T-helper 1 cell (primary cell): ENCODE measurements around the gene HSFX3.
"Not testable (repeated sequence)": the region's sequence is repeated elsewhere in the genome, so short reads cannot be mapped to it uniquely, and the experiment has no call there.

Experiments used
- DNase-seq, 5 donors: peaks; one replicate each; pipeline ENCODE4 v3.0.0-alpha.2; 2012 to 2020
- total RNA-seq, 4 donors: gene quantifications; one replicate each; lab custom pipeline; 2026; lab: John Stamatoyannopoulos, UW

Gene HSFX3
- total RNA-seq, result 0 to 0.27 (median 0) reads per million in 4 donors

GRCh38 chrX:149549701-149550100 lies at the start of gene HSFX3:
HSFX3 (minus strand) TSS chrX:149549924; CDS start chrX:149549852, 72 bp downstream.
- DNase-seq, result not testable (repeated sequence)

GRCh38 chrX:149598603-149599002 lies 48.9 kb upstream of the HSFX3 start:
- not testable (repeated sequence) for DNase-seq

- not testable (repeated sequence) for DNase-seq
Measured at GRCh38 chrX:149595943-149596342, 46.2 kb upstream of the HSFX3 start.

GRCh38 chrX:149595214-149595613 lies 45.5 kb upstream of the HSFX3 start, which contains the start of gene HSFX2:
HSFX2 (minus strand) TSS chrX:149595314; CDS start chrX:149594700, 614 bp downstream.
- DNase-seq, result not testable (repeated sequence)

- DNase-seq, result not testable (repeated sequence)
Measured at GRCh38 chrX:149590993-149591392, 41.3 kb upstream of the HSFX3 start.

GRCh38 chrX:149587359-149587758 lies 37.6 kb upstream of the HSFX3 start, which contains the start of gene MAGEA9B:
MAGEA9B (minus strand) TSS chrX:149587459; CDS start chrX:149583179, 4,280 bp downstream.
- DNase-seq, result not testable (repeated sequence)

- DNase-seq, result not testable (repeated sequence)
Measured at GRCh38 chrX:149585631-149586030, 35.9 kb upstream of the HSFX3 start.

GRCh38 chrX:149573456-149573855 lies 23.7 kb upstream of the HSFX3 start:
- not testable (repeated sequence) for DNase-seq

GRCh38 chrX:149572743-149573142 lies 23.0 kb upstream of the HSFX3 start:
- no peak for DNase-seq

GRCh38 chrX:149571770-149572169 lies 22.0 kb upstream of the HSFX3 start:
- DNase-seq, result no peak

GRCh38 chrX:149570668-149571067 lies 20.9 kb upstream of the HSFX3 start:
- no peak for DNase-seq

- DNase-seq, result peak in 1 of 5 donors; percentile 25
Measured at GRCh38 chrX:149569770-149570169, 20.0 kb upstream of the HSFX3 start.

- DNase-seq, result no peak
Measured at GRCh38 chrX:149568701-149569296, 19.1 kb upstream of the HSFX3 start.

- DNase-seq, result no peak
Measured at GRCh38 chrX:149567621-149568417, 18.1 kb upstream of the HSFX3 start.

GRCh38 chrX:149563359-149563758 lies 13.6 kb upstream of the HSFX3 start:
- DNase-seq, result no peak

- not testable (repeated sequence) for DNase-seq
Measured at GRCh38 chrX:149555251-149555650, 5.5 kb upstream of the HSFX3 start.

- not testable (repeated sequence) for DNase-seq
Measured at GRCh38 chrX:149551939-149552248, 2.2 kb upstream of the HSFX3 start.

GRCh38 chrX:149551245-149551938 lies 1.7 kb upstream of the HSFX3 start:
- not testable (repeated sequence) for DNase-seq

- not testable (repeated sequence) for DNase-seq
Measured at GRCh38 chrX:149550454-149550853, 730 bp upstream of the HSFX3 start.

GRCh38 chrX:149547782-149548181 lies 1.9 kb downstream of the HSFX3 start:
- DNase-seq, result not testable (repeated sequence)

- not testable (repeated sequence) for DNase-seq
Measured at GRCh38 chrX:149546962-149547361, 2.8 kb downstream of the HSFX3 start.

- DNase-seq, result not testable (repeated sequence)
Measured at GRCh38 chrX:149545545-149546543, 3.9 kb downstream of the HSFX3 start.
